Pancreas (tissue), 10 donors: ENCODE measurements around the gene RNASE4. TPM values are rescaled to one million over a fixed set of nuclear protein-coding genes. Genes with fewer than 3 reads are reported as not detected.
A peak's percentile ranks its signal among the peaks of the same experiment; 100 is the strongest.
"Not testable (repeated sequence)": the region's sequence is repeated elsewhere in the genome, so short reads cannot be mapped to it uniquely, and the experiment has no call there.

Source experiments
- ATAC-seq, 4 donors: fragments of 200-7000 bp; cut with Tn5 transposase; one replicate each; pipeline versions ENCODE4 v1.8.0 to v1.9.1; 2020; ENCODE audit warnings: mild to moderate bottlenecking in 4 of 4, moderate library complexity in 4 of 4
- DNase-seq, 6 donors: peaks; one replicate each; pipeline ENCODE4 v3.0.0-alpha.2; 2020
- FAIRE-seq: peaks from 2 replicates; lab custom pipeline; 2012; peaks lifted over from hg19 to GRCh38; lab: Jason Lieb, UNC
- H3K27ac ChIP-seq, 4 donors: fragments of 200-600 bp; sonication (generic); 1 replicate in 3 of 4; 2 replicates in 1 of 4; pipeline versions ENCODE4 v1.5.0 to v1.8.0; 2020
- H3K27me3 ChIP-seq, 4 donors: fragments of 200-600 bp; one replicate each; pipeline ENCODE4 v1.8.0; 2021
- H3K36me3 ChIP-seq, 3 donors: fragments of 200-600 bp; sonication (generic) in 1 of 3; one replicate each; pipeline versions ENCODE4 v1.5.0 to v1.8.0; 2020 to 2021
- H3K4me1 ChIP-seq, 3 donors: fragments of 200-600 bp; one replicate each; pipeline ENCODE4 v1.8.0; 2021
- H3K4me3 ChIP-seq, 4 donors: fragments of 200-600 bp; sonication (generic) in 2 of 4; one replicate each; pipeline versions ENCODE4 v1.5.0 to v1.8.0; 2020 to 2021
- H3K9me3 ChIP-seq, 4 donors: fragments of 200-600 bp; one replicate each; pipeline ENCODE4 v1.8.0; 2021
- CTCF ChIP-seq, 4 donors: fragments of 200-600 bp; sonication (generic) in 3 of 4; IDR thresholded peaks; one replicate each; pipeline versions ENCODE4 v1.5.0 to v1.8.0; 2021; ENCODE audit warnings: antibody characterized with exemption in 4 of 4
- whole genome bisulfite sequencing, 2 donors: extraction: QIAGEN DNeasy Blood & Tissue Kit; methylation state at CpG; one replicate each; pipeline ENCODE4 v1.1.7; 2013; 5-methylcytosine and 5-hydroxymethylcytosine counted together
- intact Hi-C, 3 donors: fragments of 100-400 bp; cut with DNase I; formaldehyde crosslinking; loops; one replicate each; pipeline versions ENCODE4 v1.11.1 to v1.14.2; 2022
- polyA plus RNA-seq, 2 donors: library from polyadenylated mRNA; stranded (reverse); fragments of 200-250 nt; gene quantifications; one replicate each; pipeline ENCODE4 v1.2.3, GENCODE V29; 2013
- total RNA-seq, 6 donors: library from RNA; stranded (reverse); fragmentation: NEBNext Ultra II Directional in 4 of 6; extraction: Animal tissue kit (Norgen Biotek cat#: 25700) in 4 of 6; gene quantifications; one replicate each; pipeline versions ENCODE4 v1.2.1 to v1.2.4, GENCODE V29; 2021 to 2023
- donor health status: healthy with polysubstance abuse.
- donor health status: DM: no; HTN: no; CAD: no; lungs with moderate emphysema.
- donor health status: DM: no; HTN: no; CAD: no.
- donor health status: control.
- donor health status: control.
- donor health status: Bipolar disorder and iron deficiency.
- donor health status: DM: yes; HTN: yes; CAD: no.
- donor health status: DM: no; HTN: no; CAD: no.
- donor health status: DM: no; HTN: no; CAD: no.
- donor health status: DM: yes; HTN: yes; CAD: no.

The RNASE4 gene
- total and polyA plus RNA-seq, 8 donors, result 9.6 to 26.7 (median 15.4) TPM

DNA sequence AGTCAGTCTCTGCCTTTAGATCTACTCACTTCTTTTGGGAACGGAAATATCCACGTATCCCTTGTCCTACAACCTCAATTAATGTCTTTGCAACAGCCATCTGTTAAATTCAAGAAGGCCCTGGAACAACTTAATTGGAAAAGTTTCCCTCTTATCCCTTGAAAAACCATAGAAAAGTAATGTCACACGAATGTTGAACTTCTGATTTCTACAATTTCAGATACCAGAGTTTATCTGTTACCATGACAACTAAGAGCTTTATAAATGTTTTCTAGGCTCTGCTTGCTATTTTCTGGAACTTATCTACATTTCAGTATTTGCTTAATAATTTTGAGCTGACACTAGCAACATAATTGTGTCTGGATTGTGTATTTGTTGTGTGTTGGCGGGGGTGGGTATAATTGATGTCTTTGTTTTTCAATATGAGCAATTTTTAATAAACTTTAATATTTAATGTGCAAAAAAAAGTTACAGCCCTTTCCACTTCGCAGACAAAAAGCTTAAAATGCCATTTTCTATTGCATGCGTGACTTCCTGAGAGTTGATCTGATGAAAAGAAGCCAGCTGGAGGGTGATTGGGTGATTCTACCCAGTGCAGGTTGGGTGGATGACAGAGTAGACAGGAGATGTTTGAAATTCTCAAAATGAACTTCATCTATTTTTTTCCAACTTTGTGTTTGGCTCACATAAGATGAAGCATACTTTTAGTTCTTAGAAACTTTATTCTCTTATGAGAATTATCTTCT lies 49.5 kb downstream of the RNASE4 start:
- Histone ChIP-seq H3K36me3 (no peaks in the 10 kb centered on the region), H3K9me3 (no peaks in the 10 kb centered on the region), H3K4me3 (no peak overlapping the region), H3K27me3 (no peaks in the 10 kb centered on the region), H3K27ac (no peak overlapping the region), H3K4me1 (peaks cover 0 to 3% (median 0%) of the 10 kb centered on the region in 3 donors)
- intact Hi-C loops, result no loop called here
- WGBS, 2 donors, result 44 to 46% methylated on average over 6 of the region's 6 CpGs
- ATAC-seq (no peak), FAIRE-seq (no peak), DNase-seq (no peak)
- no peak for TF ChIP-seq CTCF (IDR thresholded peaks at IDR 0.05)

- intact Hi-C loops, result no loop called here
- TF ChIP-seq CTCF (IDR thresholded peaks at IDR 0.05), result no peak
- H3K27ac ChIP-seq, result no peak overlapping the region
- 45 to 47% methylated on average over 4 of the region's 4 CpGs for WGBS, 2 donors
- no peaks in the 10 kb centered on the region for H3K9me3 ChIP-seq
- ATAC-seq, result no peak
- H3K4me1 ChIP-seq, result peaks cover 0 to 3% (median 0%) of the 10 kb centered on the region in 3 donors
- DNase-seq, result no peak
- no peak for FAIRE-seq
- no peaks in the 10 kb centered on the region for H3K27me3 ChIP-seq
- H3K4me3 ChIP-seq, result no peak overlapping the region
- H3K36me3 ChIP-seq, result no peaks in the 10 kb centered on the region
These were observed 50.1 kb downstream of the RNASE4 start for GRCh38 chr14:20734430-20734806.

DNA sequence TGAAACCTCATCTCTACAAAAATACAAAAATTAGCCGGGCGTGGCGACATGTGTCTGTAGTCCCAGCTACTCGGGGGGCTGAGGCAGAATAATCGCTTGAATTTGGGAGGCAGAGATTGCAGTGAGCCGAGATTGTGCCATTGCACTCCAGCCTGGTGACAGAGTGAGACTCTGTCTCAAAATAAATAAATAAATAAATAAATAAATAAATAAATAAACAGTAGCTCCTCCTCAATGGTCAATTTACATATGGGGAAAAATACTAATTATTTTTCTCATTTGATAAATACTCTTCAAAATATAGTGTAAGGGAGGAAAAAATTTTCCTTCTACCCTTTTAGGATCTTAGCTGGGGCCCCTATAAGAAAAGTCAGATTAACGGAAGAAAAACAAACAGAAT lies 53.9 kb downstream of the RNASE4 start:
- ATAC-seq, DNase-seq: not testable (repeated sequence)

DNA sequence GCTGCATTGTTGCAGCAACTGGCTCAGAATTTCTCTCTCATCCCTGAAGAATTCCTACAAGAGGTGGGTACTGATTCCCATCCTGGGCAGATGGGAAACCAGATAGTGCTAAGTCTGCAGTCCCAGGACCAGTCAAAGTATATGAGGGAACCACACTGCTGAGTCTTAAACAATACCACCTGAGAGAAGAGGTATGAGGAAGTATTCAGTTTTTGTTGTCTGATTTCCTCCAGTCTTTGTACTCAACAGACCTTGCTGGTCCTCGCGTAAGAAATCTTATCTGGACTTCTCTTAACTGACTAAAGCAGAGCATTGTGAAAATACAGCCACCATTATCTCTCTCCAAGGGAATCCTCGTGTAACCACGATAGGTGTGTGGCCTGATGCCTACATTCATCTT lies 57.8 kb downstream of the RNASE4 start:
- TF ChIP-seq CTCF (IDR thresholded peaks at IDR 0.05), result no peak
- intact Hi-C loops, result no loop called here
- 64 to 67% methylated on average over 4 of the region's 4 CpGs for WGBS, 2 donors
- ATAC-seq (peak in 1 of 4 donors; percentile 34), FAIRE-seq (no peak), DNase-seq (no peak)
- Histone ChIP-seq H3K4me3 (no peak overlapping the region), H3K9me3 (no peaks in the 10 kb centered on the region), H3K27me3 (no peaks in the 10 kb centered on the region), H3K36me3 (no peaks in the 10 kb centered on the region), H3K4me1 (no peaks in the 10 kb centered on the region), H3K27ac (no peak overlapping the region)

More for the DNA sequence above, 53.9 kb downstream of the RNASE4 start:
- intact Hi-C loops, H3K4me1 ChIP-seq, H3K27me3 ChIP-seq, H3K36me3 ChIP-seq, FAIRE-seq, H3K4me3 ChIP-seq, H3K27ac ChIP-seq, H3K9me3 ChIP-seq: not testable (repeated sequence)
- WGBS, 2 donors, result 91 to 93% methylated on average over 7 of the region's 7 CpGs

DNA sequence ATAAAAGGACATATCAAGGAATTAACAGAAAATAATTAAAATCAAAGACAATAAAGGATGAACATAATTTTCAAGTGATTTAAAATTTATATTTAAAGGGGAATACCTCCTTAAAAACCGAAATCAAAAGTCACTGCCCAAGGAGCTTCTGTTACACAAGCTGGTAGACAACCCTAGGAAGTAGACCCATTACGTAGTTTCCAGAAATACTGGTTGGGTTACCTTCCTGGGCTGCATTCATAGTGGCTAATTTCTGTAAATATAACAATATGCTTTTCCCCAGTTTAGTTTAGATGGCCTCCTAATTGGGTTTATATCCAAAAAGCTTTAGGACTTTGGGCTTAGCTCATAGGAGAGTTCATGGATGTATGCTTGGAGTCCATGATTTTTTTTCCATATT lies 59.2 kb downstream of the RNASE4 start:
- Histone ChIP-seq H3K4me1 (no peaks in the 10 kb centered on the region), H3K27me3 (no peaks in the 10 kb centered on the region), H3K4me3 (no peak overlapping the region), H3K36me3 (no peaks in the 10 kb centered on the region), H3K27ac (no peak overlapping the region), H3K9me3 (no peaks in the 10 kb centered on the region)
- FAIRE-seq, result no peak
- no peak for TF ChIP-seq CTCF (IDR thresholded peaks at IDR 0.05)
- 64 to 70% methylated on average over 2 of the region's 2 CpGs for WGBS, 2 donors
- ATAC-seq, result no peak
- DNase-seq, result no peak
- intact Hi-C loops, result no loop called here
